Inflammatory macrophage treated with lipopolysaccharide for 4 hours (primary cell): ENCODE results near the gene CYP27B1.

ENCODE experiments used
- DNase-seq: peaks from one replicate; pipeline ENCODE4 v3.0.0-alpha.2; 2020

Gene CYP27B1

GRCh38 chr12:57766464-57767304, at the start of gene CYP27B1:
Gene CYP27B1, minus strand, starts transcription at chr12:57767078. Its CDS starts 37 bp downstream, at chr12:57767041.
- peak; percentile 74 for DNase-seq

GRCh38 chr12:57816001-57816854, 49.4 kb upstream of the CYP27B1 start:
- no peak for DNase-seq

- DNase-seq, result no peak
These were observed 48.5 kb upstream of the CYP27B1 start for GRCh38 chr12:57815177-57816000.

- DNase-seq, result no peak
These were observed 47.3 kb upstream of the CYP27B1 start for GRCh38 chr12:57813971-57814772.

GRCh38 chr12:57813111-57813970, 46.5 kb upstream of the CYP27B1 start:
- DNase-seq, result no peak

GRCh38 chr12:57811028-57811755, 44.3 kb upstream of the CYP27B1 start:
- no peak for DNase-seq

GRCh38 chr12:57810450-57810849, 43.6 kb upstream of the CYP27B1 start:
- no peak for DNase-seq

- no peak for DNase-seq
These were observed 42.5 kb upstream of the CYP27B1 start for GRCh38 chr12:57809425-57809824.

- no peak for DNase-seq
These were observed 41.5 kb upstream of the CYP27B1 start for GRCh38 chr12:57808351-57808750.

GRCh38 chr12:57807285-57807684, 40.4 kb upstream of the CYP27B1 start:
- DNase-seq, result no peak

GRCh38 chr12:57806677-57807076, 39.8 kb upstream of the CYP27B1 start:
- no peak for DNase-seq

GRCh38 chr12:57803319-57803893, 36.5 kb upstream of the CYP27B1 start:
- DNase-seq, result peak; percentile 33

- no peak for DNase-seq
These were observed 35.7 kb upstream of the CYP27B1 start for GRCh38 chr12:57802607-57803006.

GRCh38 chr12:57800965-57801364, 34.1 kb upstream of the CYP27B1 start:
- DNase-seq, result no peak

GRCh38 chr12:57797933-57798332, 31.1 kb upstream of the CYP27B1 start:
- DNase-seq, result peak; percentile 83

GRCh38 chr12:57796996-57797395, 30.1 kb upstream of the CYP27B1 start:
- peak; percentile 39 for DNase-seq

GRCh38 chr12:57795354-57795753, 28.5 kb upstream of the CYP27B1 start:
- DNase-seq, result peak; percentile 78

- peak; percentile 96 for DNase-seq
These were observed 27.0 kb upstream of the CYP27B1 start for GRCh38 chr12:57793920-57794319.

- DNase-seq, result no peak
These were observed 17.0 kb upstream of the CYP27B1 start for GRCh38 chr12:57783861-57784260.

GRCh38 chr12:57783466-57783801, 16.6 kb upstream of the CYP27B1 start:
- DNase-seq, result no peak
